HG03139 (cell line): ENCODE data around the gene NDUFV2.
A peak's percentile ranks its signal among the peaks of the same experiment; 100 is the strongest.
"Not testable (repeated sequence)": the region's sequence is repeated elsewhere in the genome, so short reads cannot be mapped to it uniquely, and the experiment has no call there.

Experiments used
- ATAC-seq: cut with Tn5 transposase; IDR thresholded peaks from one replicate; pipeline ENCODE4 v1.9.1; 2021; ENCODE audit not compliant: unreplicated experiment

NDUFV2 gene

GRCh38 chr18:9090578-9090977, 11.9 kb upstream of the NDUFV2 start:
- no peak for ATAC-seq

- ATAC-seq: no peak
These were observed 11.4 kb upstream of the NDUFV2 start for GRCh38 chr18:9091066-9091476.

- ATAC-seq: no peak
These were observed 9.8 kb upstream of the NDUFV2 start for GRCh38 chr18:9092665-9093064.

- ATAC-seq: not testable (repeated sequence)
These were observed 9.4 kb upstream of the NDUFV2 start for GRCh38 chr18:9093109-9093508.

- no peak for ATAC-seq
These were observed 7.9 kb upstream of the NDUFV2 start for GRCh38 chr18:9094307-9095226.

GRCh38 chr18:9095297-9096006, 7.0 kb upstream of the NDUFV2 start:
- peak; percentile 86 for ATAC-seq

GRCh38 chr18:9096007-9096371, 6.5 kb upstream of the NDUFV2 start:
- no peak for ATAC-seq

GRCh38 chr18:9096685-9097084, 5.8 kb upstream of the NDUFV2 start:
- no peak for ATAC-seq

- ATAC-seq: no peak
These were observed 5.2 kb upstream of the NDUFV2 start for GRCh38 chr18:9097349-9097748.

- ATAC-seq: no peak
These were observed 1.7 kb upstream of the NDUFV2 start for GRCh38 chr18:9100796-9101195.

GRCh38 chr18:9101730-9102507, 580 bp upstream of the NDUFV2 start:
- ATAC-seq: peak; percentile 3

- no peak for ATAC-seq
These were observed 926 bp downstream of the NDUFV2 start for GRCh38 chr18:9103376-9103873.

- ATAC-seq: no peak
These were observed 1.9 kb downstream of the NDUFV2 start for GRCh38 chr18:9104244-9104901.

GRCh38 chr18:9105420-9105819, 2.9 kb downstream of the NDUFV2 start:
- no peak for ATAC-seq

GRCh38 chr18:9106094-9106493, 3.6 kb downstream of the NDUFV2 start:
- ATAC-seq: no peak

- no peak for ATAC-seq
These were observed 4.5 kb downstream of the NDUFV2 start for GRCh38 chr18:9106800-9107584.

GRCh38 chr18:9108911-9109310, 6.4 kb downstream of the NDUFV2 start:
- no peak for ATAC-seq

- ATAC-seq: no peak
These were observed 7.0 kb downstream of the NDUFV2 start for GRCh38 chr18:9109523-9109922.

GRCh38 chr18:9113468-9114149, 11.1 kb downstream of the NDUFV2 start:
- ATAC-seq: no peak
